RWPE2 (cell line): ENCODE data around the gene PPY.
"Not testable (repeated sequence)": the region's sequence is repeated elsewhere in the genome, so short reads cannot be mapped to it uniquely, and the experiment has no call there.

Experiments
- ATAC-seq: fragments of 200-7000 bp; cut with Tn5 transposase; 3 replicates; pipeline ENCODE4 v1.9.1; 2021; ENCODE audit warnings: low read depth
- DNase-seq: peaks from one replicate; pipeline ENCODE4 v3.0.0-alpha.2; 2020; ENCODE audit warnings: low spot score
- H3K27ac ChIP-seq: fragments of 450-650 bp; 2 replicates; pipeline ENCODE4 v1.5.1; 2017; ENCODE audit warnings: mild to moderate bottlenecking; ENCODE audit not compliant: poor library complexity, severe bottlenecking
- H3K27me3 ChIP-seq: fragments of 250-450 bp; sonication (Bioruptor Pico); 2 replicates; pipeline ENCODE4 v1.5.1; 2021; ENCODE audit warnings: mild to moderate bottlenecking, moderate library complexity; ENCODE audit not compliant: insufficient read depth, poor library complexity, severe bottlenecking
- H3K36me3 ChIP-seq: fragments of 250-450 bp; sonication (Bioruptor Pico); 2 replicates; pipeline ENCODE4 v1.5.1; 2020; ENCODE audit warnings: low read depth, mild to moderate bottlenecking, moderate library complexity
- H3K4me1 ChIP-seq: fragments of 250-450 bp; sonication (Bioruptor Pico); 2 replicates; pipeline ENCODE4 v1.5.1; 2021; ENCODE audit warnings: mild to moderate bottlenecking, moderate library complexity; ENCODE audit not compliant: insufficient read depth, poor library complexity, severe bottlenecking
- H3K4me3 ChIP-seq: fragments of 250-450 bp; sonication (Bioruptor Pico); 2 replicates; pipeline ENCODE4 v1.5.1; 2021; ENCODE audit warnings: mild to moderate bottlenecking, moderate library complexity; ENCODE audit not compliant: severe bottlenecking
- H3K9me3 ChIP-seq: fragments of 250-450 bp; sonication (Bioruptor Pico); 2 replicates; pipeline ENCODE4 v1.5.1; 2021; ENCODE audit warnings: mild to moderate bottlenecking, moderate library complexity; ENCODE audit not compliant: severe bottlenecking
- CTCF ChIP-seq: fragments of 450-650 bp; IDR thresholded peaks from one replicate; pipeline ENCODE4 v1.5.1; 2017; ENCODE audit warnings: mild to moderate bottlenecking, moderate library complexity; ENCODE audit not compliant: poor library complexity, severe bottlenecking

The PPY gene

DNA sequence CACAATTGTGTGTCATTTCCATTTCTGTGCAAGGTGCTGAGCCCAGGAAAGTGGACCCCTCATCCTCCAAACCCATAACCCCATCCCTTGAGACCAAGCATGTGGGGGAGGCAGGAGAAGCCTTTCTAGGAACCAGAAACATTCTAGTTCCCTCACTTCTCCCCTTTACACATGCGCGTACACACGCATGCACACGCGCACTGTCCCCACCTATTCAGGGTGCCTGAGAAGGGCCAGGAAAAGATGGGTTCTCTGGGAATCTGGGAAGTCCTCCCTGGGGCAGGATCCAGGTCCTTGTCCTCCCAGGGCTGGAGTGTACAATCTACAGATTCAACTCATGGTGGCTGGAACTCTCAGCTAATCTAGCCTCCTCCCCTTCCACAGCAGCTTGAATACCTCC lies 2.4 kb downstream of the PPY start:
- no peak overlapping the region for H3K4me3 ChIP-seq
- TF ChIP-seq CTCF = no peak

DNA sequence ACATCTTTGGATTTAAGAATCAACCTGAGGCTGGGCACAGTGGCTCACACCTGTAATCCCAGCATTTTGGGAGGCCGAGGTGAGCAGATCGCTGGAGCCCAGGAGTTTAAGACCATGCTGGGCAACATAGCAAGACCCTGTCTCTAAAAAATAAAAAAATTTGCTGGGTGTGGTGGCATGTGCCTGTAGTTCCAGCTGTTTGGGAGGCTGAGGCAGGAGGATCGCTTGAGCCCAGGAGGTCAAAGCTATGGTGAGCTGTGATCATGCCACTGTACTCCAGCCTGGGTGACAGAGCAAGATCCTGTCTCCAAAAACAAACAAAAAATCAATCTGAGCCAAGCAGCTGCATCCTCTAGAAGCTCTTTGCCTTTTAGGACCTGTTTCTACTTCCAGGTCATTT lies 2.8 kb downstream of the PPY start:
- not testable (repeated sequence) for H3K9me3 ChIP-seq, H3K36me3 ChIP-seq, H3K27me3 ChIP-seq, H3K4me3 ChIP-seq, H3K27ac ChIP-seq, ATAC-seq, H3K4me1 ChIP-seq, DNase-seq

More for the DNA sequence above, 2.4 kb downstream of the PPY start:
- no peaks in the 10 kb centered on the region for H3K9me3 ChIP-seq
- H3K36me3 ChIP-seq = no peaks in the 10 kb centered on the region
- no peak overlapping the region for H3K27ac ChIP-seq
- H3K4me1 ChIP-seq = no peaks in the 10 kb centered on the region
- DNase-seq (no peak), ATAC-seq (no peak)
- H3K27me3 ChIP-seq = no peaks in the 10 kb centered on the region

DNA sequence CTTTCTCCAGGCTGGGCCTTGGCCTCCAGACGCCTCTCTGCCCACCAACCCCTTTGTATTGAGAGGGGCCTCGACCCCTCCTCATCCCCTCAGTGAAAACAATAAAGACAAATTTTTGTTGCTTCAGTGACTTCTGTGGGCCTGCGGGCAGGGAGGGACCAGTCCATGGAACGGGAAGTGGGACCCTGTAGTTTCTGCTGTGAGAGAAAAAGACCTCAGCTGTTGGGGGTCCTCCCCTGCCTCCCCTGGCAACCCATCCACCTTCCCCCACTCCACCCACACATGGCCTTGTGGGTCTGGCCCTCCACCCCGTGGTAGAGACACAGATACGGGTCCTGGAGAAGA lies 3.5 kb downstream of the PPY start:
- TF ChIP-seq CTCF = no peak
- Histone ChIP-seq H3K4me3 (no peak overlapping the region), H3K9me3 (no peaks in the 10 kb centered on the region), H3K27ac (no peak overlapping the region), H3K4me1 (no peaks in the 10 kb centered on the region), H3K36me3 (no peaks in the 10 kb centered on the region), H3K27me3 (no peaks in the 10 kb centered on the region)
- DNase-seq (no peak), ATAC-seq (no peak)

- 0 out of 3 replicates have a peak, but pooled peaks have one; percentile 21 for ATAC-seq
- Histone ChIP-seq H3K27ac (no peak overlapping the region), H3K9me3 (no peaks in the 10 kb centered on the region), H3K4me1 (no peaks in the 10 kb centered on the region), H3K27me3 (no peaks in the 10 kb centered on the region), H3K36me3 (no peaks in the 10 kb centered on the region), H3K4me3 (no peak overlapping the region)
- DNase-seq = no peak
- TF ChIP-seq CTCF = no peak
Measured at GRCh38 chr17:43936434-43936833, 5.8 kb downstream of the PPY start.

DNA sequence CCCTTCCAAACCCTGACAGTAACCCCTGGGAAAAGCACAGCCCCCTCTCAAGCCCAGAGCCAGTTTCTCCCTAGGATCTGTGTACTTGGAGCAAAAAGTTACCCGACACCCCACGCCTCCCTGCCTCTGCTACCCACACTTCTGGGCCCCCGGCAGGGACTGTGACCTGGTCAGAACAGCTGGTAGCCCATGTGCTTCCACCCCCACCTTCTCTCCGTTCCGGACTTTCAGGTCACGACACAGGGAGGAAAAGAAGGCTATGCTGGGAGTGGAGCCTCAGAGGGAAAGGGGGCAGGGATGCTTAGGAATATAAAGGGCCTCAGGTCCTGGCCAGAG lies 6.4 kb downstream of the PPY start:
- H3K4me1 ChIP-seq = no peaks in the 10 kb centered on the region
- no peak for TF ChIP-seq CTCF
- DNase-seq = no peak
- no peaks in the 10 kb centered on the region for H3K9me3 ChIP-seq
- no peak for ATAC-seq
- H3K27ac ChIP-seq = no peak overlapping the region
- no peaks in the 10 kb centered on the region for H3K27me3 ChIP-seq
- H3K4me3 ChIP-seq = no peak overlapping the region
- H3K36me3 ChIP-seq = no peaks in the 10 kb centered on the region
